Osteocyte (in vitro differentiated cells): ENCODE data around the gene ZCCHC24. TPM values are rescaled to one million over a fixed set of nuclear protein-coding genes. Genes with fewer than 3 reads are reported as not detected.

ENCODE experiments used
- DNase-seq: peaks from one replicate; pipeline ENCODE4 v3.0.0; 2021; ENCODE audit warnings: mixed read lengths; ENCODE audit not compliant: unreplicated experiment; ENCODE audit errors: extremely low spot score
- H3K27ac Mint-ChIP-seq: one replicate; pipeline ENCODE4 v1.8.0; 2021; ENCODE audit warnings: mild to moderate bottlenecking, mixed read lengths; ENCODE audit not compliant: unreplicated experiment
- H3K27me3 Mint-ChIP-seq: one replicate; pipeline ENCODE4 v1.8.0; 2021; ENCODE audit warnings: mixed read lengths; ENCODE audit not compliant: unreplicated experiment
- H3K36me3 Mint-ChIP-seq: one replicate; pipeline ENCODE4 v1.8.0; 2021; ENCODE audit warnings: mixed read lengths; ENCODE audit not compliant: unreplicated experiment
- H3K4me1 Mint-ChIP-seq: one replicate; pipeline ENCODE4 v1.8.0; 2021; ENCODE audit warnings: mixed read lengths; ENCODE audit not compliant: unreplicated experiment
- H3K4me3 Mint-ChIP-seq: one replicate; pipeline ENCODE4 v1.8.0; 2021; ENCODE audit warnings: mild to moderate bottlenecking, moderate library complexity, mixed read lengths; ENCODE audit not compliant: unreplicated experiment
- H3K9me3 Mint-ChIP-seq: one replicate; pipeline ENCODE4 v1.8.0; 2021; ENCODE audit warnings: mixed read lengths; ENCODE audit not compliant: unreplicated experiment
- CTCF ChIP-seq: fragments of 200-600 bp; sonication (generic); IDR thresholded peaks from 2 replicates; pipeline ENCODE4 v1.5.0; 2021; ENCODE audit warnings: antibody characterized with exemption, mild to moderate bottlenecking, moderate library complexity
- total RNA-seq: library from RNA; stranded (reverse); gene quantifications from 2 replicates; pipeline ENCODE4 v1.2.1, GENCODE V29; 2021

Gene ZCCHC24
- total RNA-seq, 1 donor from 2014 or later, result 88.3 TPM

- H3K36me3 Mint-ChIP-seq, result no peaks in the 10 kb centered on the region
- H3K27me3 Mint-ChIP-seq, result no peaks in the 10 kb centered on the region
- no peak overlapping the region for H3K4me3 Mint-ChIP-seq
- H3K4me1 Mint-ChIP-seq, result peaks cover 39% of the 10 kb centered on the region
- no peak for TF ChIP-seq CTCF
- no peak for DNase-seq
- H3K27ac Mint-ChIP-seq, result no peak overlapping the region
- H3K9me3 Mint-ChIP-seq, result no peaks in the 10 kb centered on the region
Measured at GRCh38 chr10:79336739-79337138, 108.7 kb downstream of the ZCCHC24 start.

GRCh38 chr10:79336276-79336675 lies 109.1 kb downstream of the ZCCHC24 start:
- TF ChIP-seq CTCF, result no peak
- Mint-ChIP-seq H3K9me3 (no peaks in the 10 kb centered on the region), H3K27me3 (no peaks in the 10 kb centered on the region), H3K4me1 (peaks cover 43% of the 10 kb centered on the region), H3K27ac (peak overlapping the region; percentile 51), H3K4me3 (no peak overlapping the region), H3K36me3 (no peaks in the 10 kb centered on the region)
- DNase-seq, result no peak

- no peak overlapping the region for H3K4me3 Mint-ChIP-seq
- H3K36me3 Mint-ChIP-seq, result no peaks in the 10 kb centered on the region
- H3K27ac Mint-ChIP-seq, result peak overlapping the region; percentile 62
- no peak for DNase-seq
- peaks cover 46% of the 10 kb centered on the region for H3K4me1 Mint-ChIP-seq
- no peaks in the 10 kb centered on the region for H3K27me3 Mint-ChIP-seq
- H3K9me3 Mint-ChIP-seq, result no peaks in the 10 kb centered on the region
- no peak for TF ChIP-seq CTCF
Measured at GRCh38 chr10:79335470-79336235, 109.8 kb downstream of the ZCCHC24 start.

DNA sequence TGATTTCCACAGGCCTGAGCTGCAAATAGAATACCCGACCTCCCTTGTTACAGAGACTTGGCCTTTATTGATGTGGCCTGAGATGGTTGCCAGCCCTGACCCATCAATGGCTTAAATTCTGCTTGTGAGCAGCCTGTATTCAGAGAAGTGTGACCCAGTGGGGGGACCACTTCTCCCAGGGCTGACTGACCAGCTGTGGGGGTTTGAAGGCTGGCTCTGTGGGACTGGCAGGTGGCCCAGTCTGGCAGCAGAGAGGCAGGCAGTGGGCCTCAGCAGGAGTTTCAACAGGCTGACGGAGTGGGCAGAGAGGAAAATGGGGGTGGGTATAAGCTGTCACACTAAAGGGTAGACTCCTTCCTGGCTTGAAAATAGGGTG lies 110.3 kb downstream of the ZCCHC24 start:
- no peak for DNase-seq
- Mint-ChIP-seq H3K36me3 (no peaks in the 10 kb centered on the region), H3K9me3 (no peaks in the 10 kb centered on the region), H3K27me3 (no peaks in the 10 kb centered on the region), H3K4me1 (peaks cover 47% of the 10 kb centered on the region), H3K27ac (peak overlapping the region; percentile 62), H3K4me3 (no peak overlapping the region)
- no peak for TF ChIP-seq CTCF

DNA sequence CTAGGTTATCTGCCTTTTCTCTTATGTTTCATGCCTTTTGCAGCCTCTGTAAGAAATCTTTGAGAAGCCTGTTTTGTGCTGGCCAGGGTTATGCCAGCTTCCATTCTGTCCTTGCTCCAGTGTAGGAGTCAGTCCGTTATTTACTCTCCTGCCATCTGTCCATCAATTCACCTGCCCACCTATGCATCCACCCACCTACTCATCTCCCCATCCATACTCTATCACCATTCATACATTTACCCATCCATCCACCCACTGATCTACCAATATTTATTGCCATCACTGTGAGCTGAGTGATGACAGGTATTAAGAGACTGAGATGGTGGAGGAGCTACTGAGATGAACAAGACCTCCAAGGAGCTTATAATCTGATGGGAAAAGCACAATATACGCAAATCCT lies 110.9 kb downstream of the ZCCHC24 start:
- no peak overlapping the region for H3K27ac Mint-ChIP-seq
- TF ChIP-seq CTCF, result no peak
- H3K4me3 Mint-ChIP-seq, result no peak overlapping the region
- no peaks in the 10 kb centered on the region for H3K27me3 Mint-ChIP-seq
- H3K4me1 Mint-ChIP-seq, result peaks cover 47% of the 10 kb centered on the region
- H3K9me3 Mint-ChIP-seq, result no peaks in the 10 kb centered on the region
- no peaks in the 10 kb centered on the region for H3K36me3 Mint-ChIP-seq
- DNase-seq, result no peak
